A673 (cell line): Measurements from ENCODE around the gene KISS1R. TPM values are rescaled to one million over a fixed set of nuclear protein-coding genes. Genes with fewer than 3 reads are reported as not detected.

Source experiments
- BruUV-seq: library from RNA; stranded (reverse); fragments of 400-500 nt; replicated peaks from 2 replicates; lab custom pipeline; 2021; lab: Mats Ljungman, UMichigan
- CTCF ChIA-PET: fragments of 300-600 bp; sonication (Branson Sonifier 250); formaldehyde crosslinking; loops from one replicate; lab custom pipeline; 2022; ENCODE audit warnings: antibody characterized with exemption; lab: Charles Lee
- POLR2A ChIA-PET: fragments of 300-600 bp; sonication (Branson Sonifier 250); formaldehyde crosslinking; loops from one replicate; lab custom pipeline; 2022; ENCODE audit warnings: antibody characterized with exemption; ENCODE audit not compliant: low non-redundant PET; lab: Charles Lee
- DNase-seq: peaks from one replicate; pipeline ENCODE4 v3.0.0-alpha.2; 2015; ENCODE audit warnings: low spot score
- H3K27ac ChIP-seq: fragments of 200-600 bp; sonication (generic); 2 replicates; pipeline ENCODE4 v1.5.1; 2016; ENCODE audit warnings: mixed run types, low read depth, mild to moderate bottlenecking, mixed read lengths, antibody characterized with exemption, low read length; ENCODE audit not compliant: poor library complexity, severe bottlenecking
- H3K27me3 ChIP-seq: fragments of 200-600 bp; sonication (generic); replicated peaks from 2 replicates; pipeline ENCODE4 v1.6.1; 2017; ENCODE audit warnings: mixed run types, low read depth, mild to moderate bottlenecking, mixed read lengths, antibody characterized with exemption, low read length; ENCODE audit not compliant: insufficient read depth, poor library complexity
- H3K36me3 ChIP-seq: fragments of 200-600 bp; sonication (generic); 2 replicates; pipeline ENCODE4 v1.6.1; 2016; ENCODE audit warnings: mixed run types, mild to moderate bottlenecking, mixed read lengths, antibody characterized with exemption, low read length; ENCODE audit not compliant: insufficient read depth, poor library complexity, severe bottlenecking
- H3K4me1 ChIP-seq: fragments of 200-600 bp; sonication (generic); 2 replicates; pipeline ENCODE4 v1.6.1; 2017; ENCODE audit warnings: mixed run types, mild to moderate bottlenecking, mixed read lengths, antibody characterized with exemption, low read length; ENCODE audit not compliant: insufficient read depth, poor library complexity, severe bottlenecking
- H3K4me3 ChIP-seq: fragments of 200-600 bp; sonication (generic); 2 replicates; pipeline ENCODE4 v1.5.1; 2016; ENCODE audit warnings: low read depth, mixed run types, mild to moderate bottlenecking, mixed read lengths, low read length; ENCODE audit not compliant: poor library complexity, severe bottlenecking
- H3K9me3 ChIP-seq: fragments of 200-600 bp; sonication (generic); 2 replicates; pipeline ENCODE4 v1.6.1; 2016; ENCODE audit warnings: mixed run types, low read depth, mild to moderate bottlenecking, mixed read lengths, antibody characterized with exemption, low read length; ENCODE audit not compliant: poor library complexity, severe bottlenecking
- CTCF ChIP-seq: fragments of 300-800, 200-600 bp; sonication (generic); conservative IDR thresholded peaks from 2 replicates; pipeline ENCODE4 v1.5.1; 2017; ENCODE audit warnings: low read depth, mild to moderate bottlenecking, antibody characterized with exemption, low read length, moderate library complexity, mixed read lengths
- EZH2 ChIP-seq: fragments of 200-600 bp; sonication (generic); IDR thresholded peaks from 2 replicates; pipeline ENCODE4 v1.6.1; 2017; ENCODE audit warnings: borderline replicate concordance, low read depth, mild to moderate bottlenecking, mixed read lengths, antibody characterized with exemption, low read length; ENCODE audit not compliant: poor library complexity, severe bottlenecking
- intact Hi-C: fragments of 100-400 bp; cut with micrococcal nuclease; formaldehyde crosslinking; loops from one replicate; pipeline ENCODE4 v1.10.0; 2022; ENCODE audit not compliant: unreplicated experiment
- total RNA-seq: library from RNA; stranded (reverse); gene quantifications from 2 replicates; pipeline ENCODE4 v1.2.3, GENCODE V29; 2021

KISS1R gene
- total RNA-seq, 1 experiment from 2014 or later = not detected

- peak; percentile 65 for DNase-seq
- ChIA-PET POLR2A (interaction anchor here (0.6 kb wide), 2 partner anchors 99 to 283 kb away, joined by 3 to 9 read pairs; no protein-coding TSS in a partner anchor), CTCF (interaction anchor here (1.2 kb wide), 1 partner anchor 107 kb away, joined by 5 read pairs; no protein-coding TSS in a partner anchor)
- Histone ChIP-seq H3K27me3 (peaks cover 37% of the 10 kb centered on the region), H3K4me1 (peaks cover 30% of the 10 kb centered on the region), H3K36me3 (no peaks in the 10 kb centered on the region), H3K27ac (no peak overlapping the region), H3K9me3 (no peaks in the 10 kb centered on the region), H3K4me3 (peak overlapping the region; percentile 43)
- intact Hi-C loops = loop anchor here (2.0 to 5.0 kb wide), 4 partner anchors 57 to 322 kb away; partner anchors contain the start of gene ATP5F1D
- peak; percentile 35 for TF ChIP-seq EZH2
- TF ChIP-seq CTCF = no peak
- no TSS peak for BruUV-seq
Measured at GRCh38 chr19:920051-920864, 3.1 kb downstream of the KISS1R start.

GRCh38 chr19:924553-925086 is 7.5 kb downstream of the KISS1R start:
- no peak for DNase-seq
- POLR2A ChIA-PET = no interaction called here
- intact Hi-C loops = loop anchor here (1.0 to 5.0 kb wide), 3 partner anchors 58 to 318 kb away; partner anchors contain the start of gene ATP5F1D

More at GRCh38 chr19:924553-925086, 7.5 kb downstream of the KISS1R start:
- Histone ChIP-seq H3K4me3 (peak overlapping the region; percentile 97), H3K9me3 (no peaks in the 10 kb centered on the region), H3K36me3 (peaks cover 3% of the 10 kb centered on the region), H3K27ac (peak overlapping the region; percentile 92), H3K4me1 (peaks cover 19% of the 10 kb centered on the region), H3K27me3 (peaks cover 9% of the 10 kb centered on the region)
- TF ChIP-seq CTCF (no peak), EZH2 (no peak)
- CTCF ChIA-PET = interaction anchor here (0.6 kb wide), 1 partner anchor 70 kb away, joined by 3 read pairs; no protein-coding TSS in a partner anchor
- BruUV-seq = no TSS peak
